Measurements from ENCODE around the gene ZNF446. TPM values are rescaled to one million over a fixed set of nuclear protein-coding genes. Genes with fewer than 3 reads are reported as not detected.

Gene ZNF446
- total and polyA plus RNA-seq, 7 donors = 3.5 to 8.7 (median 6.2) TPM

DNA sequence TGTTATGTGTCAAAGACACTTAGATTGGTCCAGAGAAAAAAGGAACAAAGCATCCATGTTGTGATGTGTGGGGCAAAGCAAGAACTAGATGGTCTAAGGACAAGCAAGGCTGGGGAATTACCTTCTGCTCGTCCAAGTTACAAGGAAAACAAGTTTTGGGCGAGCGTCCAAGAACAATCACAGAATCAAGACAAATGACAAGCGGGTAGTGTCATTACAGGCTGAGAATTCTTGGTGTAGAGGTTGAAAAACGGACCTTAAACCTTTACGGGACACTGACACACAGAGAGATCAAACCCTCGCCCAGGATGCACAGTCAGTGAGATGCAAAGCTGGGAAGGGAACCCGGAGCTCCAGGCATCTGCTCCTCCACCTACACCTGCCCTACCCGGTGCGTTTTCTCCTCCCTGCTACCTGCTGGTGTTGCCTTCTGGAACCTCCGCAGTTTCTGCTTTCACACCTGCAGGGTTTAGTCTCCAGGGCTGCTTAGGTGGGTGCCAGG, 25.2 kb upstream of the ZNF446 start:
- Histone ChIP-seq H3K4me3 (peak overlapping the region; percentile 97), H3K27ac (no peak overlapping the region), H3K4me1 (no peaks in the 10 kb centered on the region), H3K27me3 (ENCODE audit: insufficient read depth in 3 of 3, low read length in 2 of 3) (peaks cover 0 to 15% (median 0%) of the 10 kb centered on the region in 3 donors), H3K9me3 (no peaks in the 10 kb centered on the region), H3K36me3 (ENCODE audit: insufficient read depth in 1 of 2, low read depth in 1 of 2) (peaks cover 0 to 18% of the 10 kb centered on the region in 2 donors)
- TF ChIP-seq, protein P1, sequence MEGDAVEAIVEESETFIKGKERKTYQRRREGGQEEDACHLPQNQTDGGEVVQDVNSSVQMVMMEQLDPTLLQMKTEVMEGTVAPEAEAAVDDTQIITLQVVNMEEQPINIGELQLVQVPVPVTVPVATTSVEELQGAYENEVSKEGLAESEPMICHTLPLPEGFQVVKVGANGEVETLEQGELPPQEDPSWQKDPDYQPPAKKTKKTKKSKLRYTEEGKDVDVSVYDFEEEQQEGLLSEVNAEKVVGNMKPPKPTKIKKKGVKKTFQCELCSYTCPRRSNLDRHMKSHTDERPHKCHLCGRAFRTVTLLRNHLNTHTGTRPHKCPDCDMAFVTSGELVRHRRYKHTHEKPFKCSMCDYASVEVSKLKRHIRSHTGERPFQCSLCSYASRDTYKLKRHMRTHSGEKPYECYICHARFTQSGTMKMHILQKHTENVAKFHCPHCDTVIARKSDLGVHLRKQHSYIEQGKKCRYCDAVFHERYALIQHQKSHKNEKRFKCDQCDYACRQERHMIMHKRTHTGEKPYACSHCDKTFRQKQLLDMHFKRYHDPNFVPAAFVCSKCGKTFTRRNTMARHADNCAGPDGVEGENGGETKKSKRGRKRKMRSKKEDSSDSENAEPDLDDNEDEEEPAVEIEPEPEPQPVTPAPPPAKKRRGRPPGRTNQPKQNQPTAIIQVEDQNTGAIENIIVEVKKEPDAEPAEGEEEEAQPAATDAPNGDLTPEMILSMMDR (IDR thresholded peaks at IDR 0.05) = no peak
- ATAC-seq (no peak), DNase-seq (no peak)
- intact Hi-C loops (cut with DNase I) = loop anchor here in 1 of 2 donors (1.0 to 5.0 kb wide), 2 partner anchors 43 to 124 kb away; partner anchors contain the start of genes ZNF584 and ZSCAN22
- WGBS, 3 donors = 6 to 11% (median 6%) methylated on average over 11 of the region's 11 CpGs

GRCh38 chr19:58451358-58452101, 24.6 kb upstream of the ZNF446 start, which contains the start of gene ZNF324B:
ZNF324B (plus strand) TSS chr19:58451622; CDS start chr19:58453702, 2,080 bp downstream.
- TF ChIP-seq, protein P1 (IDR thresholded peaks at IDR 0.05) = no peak
- Histone ChIP-seq H3K9me3 (no peaks in the 10 kb centered on the region), H3K4me3 (peak within 1 kb of the TSS; percentile 97), H3K36me3 (ENCODE audit: insufficient read depth in 1 of 2, low read depth in 1 of 2) (peaks cover 0 to 25% of the 10 kb centered on the region in 2 donors), H3K4me1 (no peaks in the 10 kb centered on the region), H3K27ac (peak within 1 kb of the TSS; percentile 85), H3K27me3 (ENCODE audit: insufficient read depth in 3 of 3, low read length in 2 of 3) (peaks cover 0 to 15% (median 0%) of the 10 kb centered on the region in 3 donors)
- intact Hi-C loops (cut with DNase I) = loop anchor here in 1 of 2 donors (1.0 to 5.0 kb wide), 2 partner anchors 43 to 124 kb away; partner anchors contain the start of genes ZNF584 and ZSCAN22
- WGBS, 3 donors = 0 to 1% (median 0%) methylated on average over 53 to 79 of the region's 79 CpGs
- ATAC-seq = peak; percentile 99 to 100 (median 99)
- peak; percentile 97 to 98 for DNase-seq

DNA sequence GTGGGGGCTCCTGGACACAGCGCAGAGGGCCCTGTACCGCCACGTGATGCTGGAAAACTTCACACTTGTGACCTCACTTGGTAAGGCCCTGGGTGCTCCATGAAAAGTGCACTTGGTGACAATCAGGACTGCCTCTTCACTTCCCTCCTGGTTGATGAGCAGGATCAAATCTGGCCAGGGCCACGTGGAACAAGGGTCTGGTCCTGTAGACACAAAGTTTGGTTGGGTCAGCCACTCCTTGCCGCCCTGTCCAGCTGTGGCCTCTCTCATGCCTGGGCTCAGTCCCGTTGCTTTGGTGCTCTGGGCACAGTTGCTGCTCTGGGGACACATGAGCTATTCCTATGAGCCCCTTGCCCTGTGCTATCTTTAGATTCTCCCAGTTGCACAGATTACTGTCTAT, 22.4 kb upstream of the ZNF446 start:
- H3K27me3 ChIP-seq (ENCODE audit: insufficient read depth in 3 of 3, low read length in 2 of 3) = peaks cover 0 to 3% (median 0%) of the 10 kb centered on the region in 3 donors
- DNase-seq = no peak
- no peaks in the 10 kb centered on the region for H3K4me1 ChIP-seq
- WGBS, 3 donors = 88 to 91% (median 88%) methylated on average over 6 of the region's 6 CpGs
- H3K27ac ChIP-seq = no peak overlapping the region
- peaks cover 0 to 40% of the 10 kb centered on the region in 2 donors for H3K36me3 ChIP-seq (ENCODE audit: insufficient read depth in 1 of 2, low read depth in 1 of 2)
- TF ChIP-seq, protein P1 (IDR thresholded peaks at IDR 0.05) = no peak
- intact Hi-C loops (cut with DNase I) = loop anchor here in 1 of 2 donors (5.0 kb wide), 1 partner anchor 126 kb away; the partner anchor contains the start of gene ZSCAN22
- ATAC-seq = no peak
- H3K9me3 ChIP-seq = no peaks in the 10 kb centered on the region
- no peak overlapping the region for H3K4me3 ChIP-seq

DNA sequence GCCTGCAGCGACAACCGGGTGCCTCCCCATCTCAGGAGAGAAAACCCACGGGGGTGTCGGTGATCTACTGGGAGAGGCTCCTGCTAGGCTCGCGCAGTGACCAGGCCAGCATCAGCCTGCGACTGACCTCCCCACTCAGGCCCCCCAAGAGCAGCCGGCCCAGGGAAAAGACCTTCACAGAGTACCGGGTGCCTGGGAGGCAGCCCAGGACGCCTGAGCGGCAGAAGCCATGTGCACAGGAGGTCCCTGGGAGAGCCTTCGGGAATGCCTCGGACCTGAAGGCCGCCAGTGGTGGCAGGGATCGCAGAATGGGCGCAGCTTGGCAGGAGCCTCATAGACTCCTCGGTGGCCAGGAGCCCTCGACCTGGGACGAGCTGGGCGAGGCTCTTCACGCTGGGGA, 20.8 kb upstream of the ZNF446 start:
- TF ChIP-seq, protein P1 (IDR thresholded peaks at IDR 0.05) = no peak
- 93 to 96% (median 94%) methylated on average over 18 to 21 of the region's 21 CpGs for WGBS, 3 donors
- intact Hi-C loops (cut with DNase I) = no loop called here
- no peaks in the 10 kb centered on the region for H3K27me3 ChIP-seq (ENCODE audit: insufficient read depth in 3 of 3, low read length in 2 of 3)
- no peaks in the 10 kb centered on the region for H3K9me3 ChIP-seq
- no peak overlapping the region for H3K27ac ChIP-seq
- H3K4me3 ChIP-seq = no peak overlapping the region
- H3K4me1 ChIP-seq = no peaks in the 10 kb centered on the region
- H3K36me3 ChIP-seq (ENCODE audit: insufficient read depth in 1 of 2, low read depth in 1 of 2) = peaks cover 0 to 40% of the 10 kb centered on the region in 2 donors
- no peak for DNase-seq
- ATAC-seq = no peak
